KMS-11 (cell line): ENCODE data around the gene KRT32.

Experiments used
- H2AFZ ChIP-seq: fragments of 200-600 bp; sonication (generic); 2 replicates; pipeline ENCODE4 v1.6.1; 2016; ENCODE audit warnings: antibody characterized with exemption, mixed run types, low read depth
- H3K27ac ChIP-seq: fragments of 200-600 bp; sonication (generic); 2 replicates; pipeline ENCODE4 v1.6.1; 2016; ENCODE audit warnings: mild to moderate bottlenecking, mixed run types
- H3K27me3 ChIP-seq: fragments of 200-600 bp; sonication (generic); 2 replicates; pipeline ENCODE4 v1.6.1; 2017; ENCODE audit warnings: mild to moderate bottlenecking, low read depth, mixed run types, moderate library complexity; ENCODE audit not compliant: insufficient read depth
- H3K36me3 ChIP-seq: fragments of 200-600 bp; sonication (generic); 2 replicates; pipeline ENCODE4 v1.6.1; 2017; ENCODE audit warnings: mild to moderate bottlenecking, mixed run types; ENCODE audit not compliant: insufficient read depth
- H3K4me1 ChIP-seq: fragments of 200-600 bp; sonication (generic); 2 replicates; pipeline ENCODE4 v1.6.1; 2016; ENCODE audit warnings: mild to moderate bottlenecking, low read depth, mixed run types; ENCODE audit not compliant: poor library complexity, severe bottlenecking
- H3K4me2 ChIP-seq: fragments of 200-600 bp; sonication (generic); 2 replicates; pipeline ENCODE4 v1.7.0; 2016; ENCODE audit warnings: mild to moderate bottlenecking, mixed run types
- H3K4me3 ChIP-seq: fragments of 200-600 bp; sonication (generic); IDR thresholded peaks from 2 replicates; pipeline ENCODE4 v1.6.1; 2017; ENCODE audit warnings: low read depth, low read length, mixed read lengths; ENCODE audit not compliant: insufficient read depth
- H3K79me2 ChIP-seq: fragments of 200-600 bp; sonication (generic); 2 replicates; pipeline ENCODE4 v1.6.1; 2016; ENCODE audit warnings: low read depth, mixed run types; ENCODE audit not compliant: insufficient read depth
- H3K9ac ChIP-seq: fragments of 200-600 bp; sonication (generic); 2 replicates; pipeline ENCODE4 v1.6.1; 2016; ENCODE audit warnings: mild to moderate bottlenecking, mixed run types
- H4K20me1 ChIP-seq: fragments of 200-600 bp; sonication (generic); 2 replicates; pipeline ENCODE4 v1.6.1; 2016; ENCODE audit warnings: mild to moderate bottlenecking, mixed run types; ENCODE audit not compliant: insufficient read depth
- CTCF ChIP-seq: fragments of 200-600 bp; sonication (generic); conservative IDR thresholded peaks from 2 replicates; pipeline ENCODE4 v1.6.1; 2017; ENCODE audit warnings: low read depth, mild to moderate bottlenecking, antibody characterized with exemption, low read length, moderate library complexity, mixed read lengths

The KRT32 gene

GRCh38 chr17:41491476-41491875, 24.3 kb upstream of the KRT32 start:
- Histone ChIP-seq H3K27ac (no peak overlapping the region), H3K9ac (no peak overlapping the region), H2AFZ (no peak overlapping the region), H3K4me2 (no peak overlapping the region), H4K20me1 (no peaks in the 10 kb centered on the region), H3K79me2 (no peaks in the 10 kb centered on the region), H3K36me3 (no peaks in the 10 kb centered on the region), H3K4me3 (no peak overlapping the region), H3K4me1 (no peaks in the 10 kb centered on the region), H3K27me3 (no peaks in the 10 kb centered on the region; the same call in 1 of the 2 replicates)
- no peak for TF ChIP-seq CTCF

GRCh38 chr17:41490000-41490990, 23.1 kb upstream of the KRT32 start:
- no peaks in the 10 kb centered on the region for H4K20me1 ChIP-seq
- no peaks in the 10 kb centered on the region; the same call in 1 of the 2 replicates for H3K27me3 ChIP-seq
- H3K79me2 ChIP-seq, result no peaks in the 10 kb centered on the region
- no peaks in the 10 kb centered on the region for H3K36me3 ChIP-seq
- no peak for TF ChIP-seq CTCF
- no peak overlapping the region for H2AFZ ChIP-seq
- H3K4me3 ChIP-seq, result no peak overlapping the region
- H3K27ac ChIP-seq, result no peak overlapping the region
- no peak overlapping the region for H3K4me2 ChIP-seq
- H3K9ac ChIP-seq, result no peak overlapping the region
- no peaks in the 10 kb centered on the region for H3K4me1 ChIP-seq

- H3K27ac ChIP-seq, result no peak within 1 kb of the TSS
- H4K20me1 ChIP-seq, result no peaks in the 10 kb centered on the region
- no peaks in the 10 kb centered on the region; the same call in 1 of the 2 replicates for H3K27me3 ChIP-seq
- no peak within 1 kb of the TSS for H3K9ac ChIP-seq
- no peak within 1 kb of the TSS for H3K4me3 ChIP-seq
- H3K36me3 ChIP-seq, result no peaks in the 10 kb centered on the region
- TF ChIP-seq CTCF, result no peak
- no peaks in the 10 kb centered on the region for H3K4me1 ChIP-seq
- no peaks in the 10 kb centered on the region for H3K79me2 ChIP-seq
- H3K4me2 ChIP-seq, result no peak within 1 kb of the TSS
- H2AFZ ChIP-seq, result no peak within 1 kb of the TSS
Measured at GRCh38 chr17:41489531-41489930, 22.3 kb upstream of the KRT32 start, which contains the start of gene KRT36. Gene KRT36, minus strand, starts transcription at chr17:41489910. Its CDS starts 46 bp downstream, at chr17:41489864.

- no peaks in the 10 kb centered on the region for H4K20me1 ChIP-seq
- no peak overlapping the region for H3K4me3 ChIP-seq
- no peaks in the 10 kb centered on the region; the same call in 1 of the 2 replicates for H3K27me3 ChIP-seq
- H2AFZ ChIP-seq, result no peak overlapping the region
- H3K27ac ChIP-seq, result no peak overlapping the region
- no peaks in the 10 kb centered on the region for H3K4me1 ChIP-seq
- peak; percentile 42 for TF ChIP-seq CTCF
- H3K4me2 ChIP-seq, result no peak overlapping the region
- H3K79me2 ChIP-seq, result no peaks in the 10 kb centered on the region
- H3K9ac ChIP-seq, result no peak overlapping the region
- H3K36me3 ChIP-seq, result no peaks in the 10 kb centered on the region
Measured at GRCh38 chr17:41486809-41487530, 19.8 kb upstream of the KRT32 start.
